Astrocyte (in vitro differentiated cells and primary cell): Measurements from ENCODE around the gene CSK. TPM values are rescaled to one million over a fixed set of nuclear protein-coding genes. Genes with fewer than 3 reads are reported as not detected.

Source experiments
- DNase-seq: peaks from one replicate; pipeline ENCODE4 v3.0.0-alpha.2; 2010; ENCODE audit warnings: low read depth
- FAIRE-seq: peaks from 2 replicates; lab custom pipeline; 2011; peaks lifted over from hg19 to GRCh38; lab: Jason Lieb, UNC
- H2AFZ ChIP-seq: 2 replicates; pipeline ENCODE4 v1.6.0; 2012; ENCODE audit warnings: low read depth, low read length, inconsistent platforms
- H3K27ac ChIP-seq: 2 replicates; pipeline ENCODE4 v1.5.1; 2011; ENCODE audit warnings: low read depth, low read length, inconsistent platforms
- H3K27me3 ChIP-seq: 2 replicates; pipeline ENCODE4 v1.6.0; 2011; ENCODE audit warnings: low read length, inconsistent platforms; ENCODE audit not compliant: insufficient read depth
- H3K36me3 ChIP-seq: 2 replicates; pipeline ENCODE4 v1.5.1; 2011; ENCODE audit warnings: low read length, inconsistent platforms; ENCODE audit not compliant: insufficient read depth
- H3K4me1 ChIP-seq: 2 replicates; pipeline ENCODE4 v1.5.1; 2011; ENCODE audit warnings: low read length, inconsistent platforms; ENCODE audit not compliant: insufficient read depth
- H3K4me2 ChIP-seq: 2 replicates; pipeline ENCODE4 v1.6.0; 2012; ENCODE audit warnings: low read length, inconsistent platforms
- H3K4me3 ChIP-seq: 2 replicates; pipeline ENCODE4 v1.5.1; 2011; ENCODE audit warnings: low read depth, mild to moderate bottlenecking, low read length, inconsistent platforms; ENCODE audit not compliant: insufficient read depth
- H3K79me2 ChIP-seq: 2 replicates; pipeline ENCODE4 v1.6.0; 2012; ENCODE audit warnings: mild to moderate bottlenecking, low read length, inconsistent platforms; ENCODE audit not compliant: insufficient read depth
- H3K9ac ChIP-seq: 2 replicates; pipeline ENCODE4 v1.6.0; 2012; ENCODE audit warnings: mild to moderate bottlenecking, low read length, inconsistent platforms
- H3K9me3 ChIP-seq: 2 replicates; pipeline ENCODE4 v1.5.1; 2012; ENCODE audit warnings: low read depth, mild to moderate bottlenecking, low read length, inconsistent platforms; ENCODE audit not compliant: insufficient read depth
- H4K20me1 ChIP-seq: 2 replicates; pipeline ENCODE4 v1.6.0; 2012; ENCODE audit warnings: low read length, inconsistent platforms; ENCODE audit not compliant: insufficient read depth
- H3K27ac Mint-ChIP-seq: one replicate; pipeline ENCODE4 v1.8.0; 2021; ENCODE audit warnings: mild to moderate bottlenecking, mixed read lengths; ENCODE audit not compliant: unreplicated experiment
- H3K27me3 Mint-ChIP-seq: one replicate; pipeline ENCODE4 v1.8.0; 2021; ENCODE audit warnings: low read depth, mixed read lengths; ENCODE audit not compliant: unreplicated experiment
- H3K36me3 Mint-ChIP-seq: one replicate; pipeline ENCODE4 v1.8.0; 2021; ENCODE audit warnings: low read depth, mixed read lengths; ENCODE audit not compliant: unreplicated experiment
- H3K4me1 Mint-ChIP-seq: one replicate; pipeline ENCODE4 v1.8.0; 2021; ENCODE audit warnings: low read depth, mixed read lengths; ENCODE audit not compliant: unreplicated experiment
- H3K4me3 Mint-ChIP-seq: one replicate; pipeline ENCODE4 v1.8.0; 2021; ENCODE audit warnings: mild to moderate bottlenecking, moderate library complexity, mixed read lengths; ENCODE audit not compliant: unreplicated experiment
- H3K9me3 Mint-ChIP-seq: one replicate; pipeline ENCODE4 v1.8.0; 2021; ENCODE audit warnings: mild to moderate bottlenecking, mixed read lengths; ENCODE audit not compliant: unreplicated experiment
- CTCF ChIP-seq: IDR thresholded peaks from 2 replicates; pipeline ENCODE4 v1.5.1; 2011; ENCODE audit warnings: low read depth, mild to moderate bottlenecking, inconsistent platforms, low read length, moderate library complexity; ENCODE audit not compliant: insufficient read depth
- EZH2 ChIP-seq: IDR thresholded peaks from 2 replicates; pipeline ENCODE4 v1.6.1; 2012; ENCODE audit warnings: mild to moderate bottlenecking, low read length, inconsistent platforms; ENCODE audit not compliant: insufficient read depth
- total RNA-seq: library from RNA; stranded (reverse); gene quantifications from 2 replicates; pipeline ENCODE4 v1.2.1, GENCODE V29; 2021

Gene CSK
- total RNA-seq, 1 donor from 2014 or later: 49.8 TPM

- Histone ChIP-seq H3K4me2 (no peak overlapping the region), H2AFZ (no peak overlapping the region), H3K79me2 (peaks cover 26% of the 10 kb centered on the region), H3K9ac (no peak overlapping the region), H4K20me1 (peaks cover 43% of the 10 kb centered on the region), H3K9me3 (no peaks in the 10 kb centered on the region), H3K27ac (no peak overlapping the region), H3K4me3 (no peak overlapping the region), H3K4me1 (no peaks in the 10 kb centered on the region), H3K36me3 (peaks cover 6% of the 10 kb centered on the region), H3K27me3 (no peaks in the 10 kb centered on the region)
- H3K4me3 Mint-ChIP-seq: no peak overlapping the region
- FAIRE-seq (no peak), DNase-seq (no peak)
- TF ChIP-seq CTCF: no peak
- TF ChIP-seq EZH2: no peak
- H3K36me3 Mint-ChIP-seq: peaks cover 4% of the 10 kb centered on the region
- H3K4me1 Mint-ChIP-seq: no peaks in the 10 kb centered on the region
- peak overlapping the region; percentile 26 for H3K27ac Mint-ChIP-seq
- no peaks in the 10 kb centered on the region for H3K27me3 Mint-ChIP-seq
- no peaks in the 10 kb centered on the region for H3K9me3 Mint-ChIP-seq
These were observed 19.6 kb downstream of the CSK start for GRCh38 chr15:74801311-74801997.

- no peaks in the 10 kb centered on the region for H3K27me3 Mint-ChIP-seq
These were observed 20.4 kb downstream of the CSK start for GRCh38 chr15:74802290-74802689.

More at GRCh38 chr15:74802290-74802689, 20.4 kb downstream of the CSK start:
- Histone ChIP-seq H3K27me3 (no peaks in the 10 kb centered on the region), H3K27ac (no peak overlapping the region), H3K9me3 (no peaks in the 10 kb centered on the region), H2AFZ (no peak overlapping the region), H4K20me1 (peaks cover 36% of the 10 kb centered on the region), H3K4me1 (no peaks in the 10 kb centered on the region), H3K4me2 (no peak overlapping the region), H3K79me2 (peaks cover 19% of the 10 kb centered on the region), H3K36me3 (peaks cover 6% of the 10 kb centered on the region), H3K4me3 (no peak overlapping the region), H3K9ac (no peak overlapping the region)
- no peak overlapping the region for H3K4me3 Mint-ChIP-seq
- FAIRE-seq (no peak), DNase-seq (no peak)
- no peaks in the 10 kb centered on the region for H3K9me3 Mint-ChIP-seq
- TF ChIP-seq CTCF (no peak), EZH2 (no peak)
- peaks cover 4% of the 10 kb centered on the region for H3K36me3 Mint-ChIP-seq
- H3K27ac Mint-ChIP-seq: no peak overlapping the region
- no peaks in the 10 kb centered on the region for H3K4me1 Mint-ChIP-seq
